NCI-H510A (cell line): Measurements from ENCODE around the gene COX7A1.
"Not testable (repeated sequence)": the region's sequence is repeated elsewhere in the genome, so short reads cannot be mapped to it uniquely, and the experiment has no call there.

ENCODE experiments used
- DNase-seq: peaks from one replicate; lab custom pipeline; 2025; lab: John Stamatoyannopoulos, UW

COX7A1 gene

GRCh38 chr19:36141039-36141927, 11.0 kb downstream of the COX7A1 start:
- DNase-seq = peak; percentile 55

- peak; percentile 55 for DNase-seq
These were observed 11.8 kb downstream of the COX7A1 start for GRCh38 chr19:36140304-36141038.

- peak; percentile 89 for DNase-seq
These were observed 12.6 kb downstream of the COX7A1 start, which contains the start of gene CAPNS1 for GRCh38 chr19:36139473-36140303. CAPNS1 (plus strand) TSS chr19:36140066; CDS start chr19:36141012, 946 bp downstream.

- no peak for DNase-seq
These were observed 13.2 kb downstream of the COX7A1 start for GRCh38 chr19:36139120-36139472.

- DNase-seq = no peak
These were observed 15.1 kb downstream of the COX7A1 start for GRCh38 chr19:36136964-36137686.

- DNase-seq = not testable (repeated sequence)
These were observed 17.4 kb downstream of the COX7A1 start for GRCh38 chr19:36134867-36135266.

GRCh38 chr19:36131221-36131620, 21.0 kb downstream of the COX7A1 start:
- DNase-seq = not testable (repeated sequence)

GRCh38 chr19:36128392-36128736, 23.9 kb downstream of the COX7A1 start:
- DNase-seq = no peak

- no peak for DNase-seq
These were observed 26.7 kb downstream of the COX7A1 start for GRCh38 chr19:36125557-36125956.

- no peak for DNase-seq
These were observed 30.6 kb downstream of the COX7A1 start for GRCh38 chr19:36121486-36122124.

GRCh38 chr19:36120984-36121358, 31.3 kb downstream of the COX7A1 start:
- DNase-seq = no peak

GRCh38 chr19:36120092-36120983, 31.9 kb downstream of the COX7A1 start:
- DNase-seq = no peak

- DNase-seq = no peak
These were observed 36.0 kb downstream of the COX7A1 start for GRCh38 chr19:36116344-36116637.

GRCh38 chr19:36115453-36116343, 36.5 kb downstream of the COX7A1 start, which contains the start of gene TBCB:
TBCB (plus strand) TSS chr19:36115468; CDS start chr19:36115561, 93 bp downstream.
- DNase-seq = peak; percentile 73

GRCh38 chr19:36114721-36115452, 37.4 kb downstream of the COX7A1 start, which contains the start of gene POLR2I:
POLR2I (minus strand) TSS chr19:36114875; CDS start chr19:36114856, 19 bp downstream.
- DNase-seq = peak; percentile 98

GRCh38 chr19:36113894-36114720, 38.1 kb downstream of the COX7A1 start:
- DNase-seq = peak; percentile 50

- DNase-seq = no peak
These were observed 38.8 kb downstream of the COX7A1 start for GRCh38 chr19:36113425-36113824.
